RWPE1 (cell line): ENCODE data around the gene HOXC10.

Experiments
- CTCF ChIA-PET: fragments of 350-600 bp; sonication (Branson Sonifier 250); formaldehyde crosslinking; extraction: SDS; loops from one replicate; lab custom pipeline; 2021; lab: Yijun Ruan, JAX
- POLR2A ChIA-PET: fragments of 400-600 bp; formaldehyde crosslinking; extraction: SDS; loops from one replicate; lab custom pipeline; 2020; ENCODE audit warnings: antibody characterized with exemption; ENCODE audit not compliant: low non-redundant PET; lab: Yijun Ruan, JAX
- DNase-seq: peaks from one replicate; pipeline ENCODE4 v3.0.0; 2012; ENCODE audit warnings: low spot score
- H3K27ac ChIP-seq: fragments of 450-650 bp; 2 replicates; pipeline ENCODE4 v1.5.1; 2017
- TF ChIP-seq, protein P1 (sequence below): fragments of 450-650 bp; conservative IDR thresholded peaks from 2 replicates; pipeline ENCODE4 v1.5.1; 2017; ENCODE audit warnings: low read depth, mild to moderate bottlenecking

Gene HOXC10

GRCh38 chr12:53990311-53991076 lies 5.5 kb downstream of the HOXC10 start:
- H3K27ac ChIP-seq, result no peak overlapping the region
- ChIA-PET POLR2A (interaction anchor here (0.6 kb wide), 1 partner anchor 202 kb away, joined by 5 read pairs; no protein-coding TSS in a partner anchor), CTCF (interaction anchor here (0.6 to 2.0 kb wide), 4 partner anchors 12 to 218 kb away, joined by 3 to 9 read pairs (median 6); no protein-coding TSS in a partner anchor)
- DNase-seq, result no peak
- TF ChIP-seq, protein P1, sequence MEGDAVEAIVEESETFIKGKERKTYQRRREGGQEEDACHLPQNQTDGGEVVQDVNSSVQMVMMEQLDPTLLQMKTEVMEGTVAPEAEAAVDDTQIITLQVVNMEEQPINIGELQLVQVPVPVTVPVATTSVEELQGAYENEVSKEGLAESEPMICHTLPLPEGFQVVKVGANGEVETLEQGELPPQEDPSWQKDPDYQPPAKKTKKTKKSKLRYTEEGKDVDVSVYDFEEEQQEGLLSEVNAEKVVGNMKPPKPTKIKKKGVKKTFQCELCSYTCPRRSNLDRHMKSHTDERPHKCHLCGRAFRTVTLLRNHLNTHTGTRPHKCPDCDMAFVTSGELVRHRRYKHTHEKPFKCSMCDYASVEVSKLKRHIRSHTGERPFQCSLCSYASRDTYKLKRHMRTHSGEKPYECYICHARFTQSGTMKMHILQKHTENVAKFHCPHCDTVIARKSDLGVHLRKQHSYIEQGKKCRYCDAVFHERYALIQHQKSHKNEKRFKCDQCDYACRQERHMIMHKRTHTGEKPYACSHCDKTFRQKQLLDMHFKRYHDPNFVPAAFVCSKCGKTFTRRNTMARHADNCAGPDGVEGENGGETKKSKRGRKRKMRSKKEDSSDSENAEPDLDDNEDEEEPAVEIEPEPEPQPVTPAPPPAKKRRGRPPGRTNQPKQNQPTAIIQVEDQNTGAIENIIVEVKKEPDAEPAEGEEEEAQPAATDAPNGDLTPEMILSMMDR, result no peak

- no peak for DNase-seq
- ChIA-PET POLR2A (interaction anchor here (0.6 kb wide), 1 partner anchor 202 kb away, joined by 5 read pairs; no protein-coding TSS in a partner anchor), CTCF (interaction anchor here (0.6 to 2.0 kb wide), 4 partner anchors 15 to 217 kb away, joined by 3 to 9 read pairs (median 4); no protein-coding TSS in a partner anchor)
- H3K27ac ChIP-seq, result no peak overlapping the region
- TF ChIP-seq, protein P1, result no peak
Measured at GRCh38 chr12:53991077-53991460, 6.1 kb downstream of the HOXC10 start.

- TF ChIP-seq, protein P1, result no peak
- CTCF ChIA-PET, result interaction anchor here (0.6 to 2.0 kb wide), 7 partner anchors 7 to 246 kb away, joined by 3 to 9 read pairs (median 4); partner anchors contain the start of gene HOXC10
- H3K27ac ChIP-seq, result no peak overlapping the region
- POLR2A ChIA-PET, result no interaction called here
- no peak for DNase-seq
Measured at GRCh38 chr12:53992377-53992889, 7.5 kb downstream of the HOXC10 start.

GRCh38 chr12:53993162-53994008 lies 8.4 kb downstream of the HOXC10 start:
- ChIA-PET CTCF (interaction anchor here (0.6 to 1.5 kb wide), 4 partner anchors 8 to 247 kb away, joined by 3 to 4 read pairs (median 4); partner anchors contain the start of gene HOXC10), POLR2A (no interaction called here)
- TF ChIP-seq, protein P1, result no peak
- no peak overlapping the region for H3K27ac ChIP-seq
- DNase-seq, result no peak

DNA sequence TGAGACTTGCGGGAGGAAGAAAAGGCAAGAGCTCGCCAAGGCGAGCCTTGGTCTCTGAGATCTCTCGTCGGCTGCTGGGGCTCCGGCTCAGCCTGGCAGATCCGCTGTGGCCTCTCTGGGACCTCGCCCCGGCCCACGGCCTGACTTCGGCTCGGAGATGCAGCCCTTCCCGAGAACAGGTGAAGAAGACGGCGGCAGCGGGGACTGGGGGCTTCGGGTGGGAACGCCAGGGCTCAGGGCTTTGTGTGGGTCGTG lies 9.0 kb downstream of the HOXC10 start:
- no peak for DNase-seq
- TF ChIP-seq, protein P1, result no peak
- ChIA-PET POLR2A (no interaction called here), CTCF (interaction anchor here (1.4 to 1.5 kb wide), 2 partner anchors 9 to 248 kb away, joined by 3 to 4 read pairs; partner anchors contain the start of gene HOXC10)
- no peak overlapping the region for H3K27ac ChIP-seq
